ENCODE measurements around the gene TP53BP1.
"Not testable (repeated sequence)": the region's sequence is repeated elsewhere in the genome, so short reads cannot be mapped to it uniquely, and the experiment has no call there.

Gene TP53BP1

GRCh38 chr15:43492673-43493601, at the start of gene TP53BP1:
Gene TP53BP1, minus strand, starts transcription at chr15:43493156. Its CDS starts 113 bp downstream, at chr15:43493043.
- DNase-seq, result peak; percentile 95

- no peak for DNase-seq
Measured at GRCh38 chr15:43541785-43542184, 48.8 kb upstream of the TP53BP1 start.

GRCh38 chr15:43538091-43538490, 45.1 kb upstream of the TP53BP1 start:
- no peak for DNase-seq

- DNase-seq, result no peak
Measured at GRCh38 chr15:43534897-43535296, 41.9 kb upstream of the TP53BP1 start.

- DNase-seq, result not testable (repeated sequence)
Measured at GRCh38 chr15:43532826-43533225, 39.9 kb upstream of the TP53BP1 start.

DNA sequence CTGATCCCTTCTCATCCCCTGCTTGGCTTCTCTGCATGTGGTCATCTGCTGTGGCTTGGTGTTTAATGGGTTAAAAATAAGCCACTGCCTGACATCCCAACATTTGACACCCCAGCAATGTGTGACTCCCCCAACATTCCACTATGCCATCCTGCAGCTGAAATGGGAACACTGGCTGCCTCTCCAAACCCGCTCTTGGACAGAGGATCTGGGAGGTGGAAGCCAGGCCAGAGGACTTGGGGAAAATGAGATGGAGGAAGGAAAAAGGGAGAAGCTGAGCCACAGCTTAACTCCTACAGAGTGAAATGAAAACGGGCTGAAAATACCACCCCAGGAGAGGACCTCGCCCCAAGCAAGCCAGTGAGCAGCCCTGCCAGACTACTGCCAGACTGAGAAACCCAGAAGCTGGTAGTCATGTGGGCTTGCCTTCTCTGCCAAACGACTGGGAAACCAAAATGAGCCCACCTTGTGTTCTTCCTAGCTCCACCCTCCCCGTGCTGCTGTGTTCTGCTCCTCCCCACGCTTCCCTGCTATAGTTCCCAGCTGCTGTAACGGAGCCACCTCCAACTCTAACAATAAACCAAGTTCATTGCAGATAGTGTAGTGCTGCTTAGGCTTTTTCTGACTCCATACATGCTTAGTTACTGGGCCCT, 38.2 kb upstream of the TP53BP1 start:
- DNase-seq, result no peak

DNA sequence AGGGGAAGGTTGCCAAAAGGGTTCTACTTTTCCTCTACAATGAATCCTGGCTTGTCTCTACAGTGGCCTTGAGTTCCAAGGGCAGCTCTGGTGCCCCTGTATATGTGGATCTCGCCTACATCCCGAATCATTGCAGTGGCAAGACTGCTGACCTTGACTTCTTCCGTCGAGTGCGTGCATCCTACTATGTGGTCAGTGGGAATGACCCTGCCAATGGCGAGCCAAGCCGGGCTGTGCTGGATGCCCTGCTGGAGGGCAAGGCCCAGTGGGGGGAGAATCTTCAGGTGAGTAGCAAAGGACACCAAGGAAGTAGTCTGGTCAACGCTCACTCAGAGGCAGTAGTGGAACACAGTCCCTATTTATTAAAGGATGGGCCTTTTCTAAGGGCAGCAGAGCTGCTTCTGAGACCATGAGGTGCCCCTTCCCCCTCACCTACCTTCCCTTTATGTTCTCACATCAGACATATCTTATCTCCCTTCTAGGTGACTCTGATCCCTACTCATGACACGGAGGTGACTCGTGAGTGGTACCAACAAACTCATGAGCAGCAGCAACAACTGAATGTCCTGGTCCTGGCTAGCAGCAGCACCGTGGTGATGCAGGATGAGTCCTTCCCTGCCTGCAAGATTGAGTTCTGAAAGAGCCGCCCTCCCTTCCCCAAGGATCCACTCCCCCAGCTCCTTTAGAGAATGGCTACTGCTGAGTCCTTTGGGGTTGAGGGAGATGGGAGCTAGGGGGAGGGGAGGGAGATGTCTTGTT, 36.8 kb upstream of the TP53BP1 start:
- DNase-seq, result no peak

- DNase-seq, result no peak
Measured at GRCh38 chr15:43529141-43529540, 36.2 kb upstream of the TP53BP1 start.

DNA sequence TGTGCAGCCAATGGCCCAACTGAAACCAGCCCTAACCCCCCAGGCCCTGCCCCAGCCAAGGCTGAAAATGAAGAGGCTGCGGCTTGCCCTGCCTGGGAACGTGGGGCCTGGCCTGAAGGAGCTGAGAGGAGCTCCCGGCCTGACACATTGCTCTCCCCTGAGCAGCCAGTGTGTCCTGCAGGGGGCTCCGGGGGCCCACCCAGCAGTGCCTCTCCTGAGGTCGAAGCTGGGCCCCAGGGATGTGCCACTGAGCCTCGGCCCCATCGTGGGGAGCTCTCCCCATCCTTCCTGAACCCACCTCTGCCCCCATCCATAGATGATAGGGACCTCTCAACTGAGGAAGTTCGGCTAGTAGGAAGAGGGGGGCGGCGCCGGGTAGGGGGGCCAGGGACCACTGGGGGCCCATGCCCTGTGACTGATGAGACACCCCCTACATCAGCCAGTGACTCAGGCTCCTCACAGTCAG, 35.6 kb upstream of the TP53BP1 start:
- DNase-seq, result no peak

- no peak for DNase-seq
Measured at GRCh38 chr15:43527802-43528541, 35.0 kb upstream of the TP53BP1 start.

DNA sequence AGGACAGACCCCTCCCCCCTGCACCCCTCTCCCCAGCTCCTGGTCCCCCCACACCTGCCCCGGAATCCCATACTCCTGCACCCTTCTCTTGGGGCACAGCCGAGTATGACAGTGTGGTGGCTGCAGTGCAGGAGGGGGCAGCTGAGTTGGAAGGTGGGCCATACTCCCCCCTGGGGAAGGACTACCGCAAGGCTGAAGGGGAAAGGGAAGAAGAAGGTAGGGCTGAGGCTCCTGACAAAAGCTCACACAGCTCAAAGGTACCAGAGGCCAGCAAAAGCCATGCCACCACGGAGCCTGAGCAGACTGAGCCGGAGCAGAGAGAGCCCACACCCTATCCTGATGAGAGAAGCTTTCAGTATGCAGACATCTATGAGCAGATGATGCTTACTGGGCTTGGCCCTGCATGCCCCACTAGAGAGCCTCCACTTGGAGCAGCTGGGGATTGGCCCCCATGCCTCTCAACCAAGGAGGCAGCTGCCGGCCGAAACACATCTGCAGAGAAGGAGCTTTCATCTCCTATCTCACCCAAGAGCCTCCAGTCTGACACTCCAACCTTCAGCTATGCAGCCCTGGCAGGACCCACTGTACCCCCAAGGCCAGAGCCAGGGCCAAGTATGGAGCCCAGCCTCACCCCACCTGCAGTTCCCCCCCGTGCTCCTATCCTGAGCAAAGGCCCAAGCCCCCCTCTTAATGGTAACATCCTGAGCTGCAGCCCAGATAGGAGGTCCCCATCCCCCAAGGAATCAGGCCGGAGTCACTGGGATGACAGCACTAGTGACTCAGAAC, 34.3 kb upstream of the TP53BP1 start:
- no peak for DNase-seq

DNA sequence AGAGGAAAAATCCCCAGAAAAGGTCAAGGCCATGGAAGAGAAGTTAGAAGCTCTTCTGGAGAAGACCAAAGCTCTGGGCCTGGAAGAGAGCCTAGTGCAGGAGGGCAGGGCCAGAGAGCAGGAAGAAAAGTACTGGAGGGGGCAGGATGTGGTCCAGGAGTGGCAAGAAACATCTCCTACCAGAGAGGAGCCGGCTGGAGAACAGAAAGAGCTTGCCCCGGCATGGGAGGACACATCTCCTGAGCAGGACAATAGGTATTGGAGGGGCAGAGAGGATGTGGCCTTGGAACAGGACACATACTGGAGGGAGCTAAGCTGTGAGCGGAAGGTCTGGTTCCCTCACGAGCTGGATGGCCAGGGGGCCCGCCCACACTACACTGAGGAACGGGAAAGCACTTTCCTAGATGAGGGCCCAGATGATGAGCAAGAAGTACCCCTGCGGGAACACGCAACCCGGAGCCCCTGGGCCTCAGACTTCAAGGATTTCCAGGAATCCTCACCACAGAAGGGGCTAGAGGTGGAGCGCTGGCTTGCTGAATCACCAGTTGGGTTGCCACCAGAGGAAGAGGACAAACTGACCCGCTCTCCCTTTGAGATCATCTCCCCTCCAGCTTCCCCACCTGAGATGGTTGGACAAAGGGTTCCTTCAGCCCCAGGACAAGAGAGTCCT, 33.4 kb upstream of the TP53BP1 start:
- DNase-seq, result no peak

DNA sequence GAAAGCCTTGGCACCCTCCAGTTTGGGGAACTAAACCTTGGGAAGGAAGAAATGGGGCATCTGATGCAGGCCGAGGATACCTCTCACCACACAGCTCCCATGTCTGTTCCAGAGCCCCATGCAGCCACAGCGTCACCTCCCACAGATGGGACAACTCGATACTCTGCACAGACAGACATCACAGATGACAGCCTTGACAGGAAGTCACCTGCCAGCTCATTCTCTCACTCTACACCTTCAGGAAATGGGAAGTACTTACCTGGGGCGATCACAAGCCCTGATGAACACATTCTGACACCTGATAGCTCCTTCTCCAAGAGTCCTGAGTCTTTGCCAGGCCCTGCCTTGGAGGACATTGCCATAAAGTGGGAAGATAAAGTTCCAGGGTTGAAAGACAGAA, 32.2 kb upstream of the TP53BP1 start:
- DNase-seq, result no peak

- no peak for DNase-seq
Measured at GRCh38 chr15:43524254-43524845, 31.4 kb upstream of the TP53BP1 start.

GRCh38 chr15:43523646-43524045, 30.7 kb upstream of the TP53BP1 start:
- DNase-seq, result no peak

- no peak for DNase-seq
Measured at GRCh38 chr15:43522247-43522646, 29.3 kb upstream of the TP53BP1 start.

GRCh38 chr15:43521419-43521818, 28.5 kb upstream of the TP53BP1 start:
- no peak for DNase-seq

- DNase-seq, result no peak
Measured at GRCh38 chr15:43520138-43520537, 27.2 kb upstream of the TP53BP1 start.

- DNase-seq, result no peak
Measured at GRCh38 chr15:43519196-43519595, 26.2 kb upstream of the TP53BP1 start.

- DNase-seq, result peak; percentile 58
Measured at GRCh38 chr15:43518197-43518761, 25.3 kb upstream of the TP53BP1 start.
